ENCODE data around the gene CD22. TPM values are rescaled to one million over a fixed set of nuclear protein-coding genes. Genes with fewer than 3 reads are reported as not detected.
"Not testable (repeated sequence)": the region's sequence is repeated elsewhere in the genome, so short reads cannot be mapped to it uniquely, and the experiment has no call there.

Gene CD22
- total RNA-seq, 1 donor from 2014 or later, result 4.7 TPM

GRCh38 chr19:35352448-35353304 is 23.7 kb downstream of the CD22 start:
- H3K4me3 Mint-ChIP-seq, result no peak overlapping the region
- H3K4me1 Mint-ChIP-seq (ENCODE audit: low read depth), result peaks cover 25% of the 10 kb centered on the region
- peak; percentile 55 for DNase-seq (ENCODE audit: low spot score)
- H3K9me3 Mint-ChIP-seq, result no peaks in the 10 kb centered on the region
- peak overlapping the region; percentile 62 for H3K27ac Mint-ChIP-seq
- intact Hi-C loops (cut with micrococcal nuclease), result loop anchor here (1.0 to 2.0 kb wide), 4 partner anchors 52 to 240 kb away; no protein-coding TSS in a partner anchor
- peaks cover 2% of the 10 kb centered on the region for H3K27me3 Mint-ChIP-seq (ENCODE audit: insufficient read depth)
- H3K36me3 Mint-ChIP-seq (ENCODE audit: low read depth), result no peaks in the 10 kb centered on the region

GRCh38 chr19:35353635-35354034 is 24.6 kb downstream of the CD22 start:
- intact Hi-C loops (cut with micrococcal nuclease), result loop anchor here (1.0 to 2.0 kb wide), 2 partner anchors 51 to 142 kb away; no protein-coding TSS in a partner anchor
- Mint-ChIP-seq H3K27me3 (ENCODE audit: insufficient read depth) (peaks cover 2% of the 10 kb centered on the region), H3K4me1 (ENCODE audit: low read depth) (peaks cover 23% of the 10 kb centered on the region), H3K27ac (no peak overlapping the region), H3K36me3 (ENCODE audit: low read depth) (no peaks in the 10 kb centered on the region), H3K9me3 (no peaks in the 10 kb centered on the region), H3K4me3 (no peak overlapping the region)
- no peak for DNase-seq (ENCODE audit: low spot score)

GRCh38 chr19:35354898-35355297 is 25.9 kb downstream of the CD22 start:
- H3K27me3 Mint-ChIP-seq (ENCODE audit: insufficient read depth), result peaks cover 2% of the 10 kb centered on the region
- no peak for DNase-seq (ENCODE audit: low spot score)
- no peaks in the 10 kb centered on the region for H3K9me3 Mint-ChIP-seq
- no peaks in the 10 kb centered on the region for H3K36me3 Mint-ChIP-seq (ENCODE audit: low read depth)
- intact Hi-C loops (cut with micrococcal nuclease), result no loop called here
- H3K4me1 Mint-ChIP-seq (ENCODE audit: low read depth), result peaks cover 19% of the 10 kb centered on the region
- no peak overlapping the region for H3K27ac Mint-ChIP-seq
- H3K4me3 Mint-ChIP-seq, result no peak overlapping the region

- Mint-ChIP-seq H3K4me3 (no peak overlapping the region), H3K4me1 (ENCODE audit: low read depth) (peaks cover 19% of the 10 kb centered on the region), H3K27me3 (ENCODE audit: insufficient read depth) (peaks cover under 1% of the 10 kb centered on the region), H3K36me3 (ENCODE audit: low read depth) (no peaks in the 10 kb centered on the region), H3K9me3 (no peaks in the 10 kb centered on the region), H3K27ac (no peak overlapping the region)
- intact Hi-C loops (cut with micrococcal nuclease), result no loop called here
- no peak for DNase-seq (ENCODE audit: low spot score)
Observed at GRCh38 chr19:35355791-35356460, 26.9 kb downstream of the CD22 start.

GRCh38 chr19:35357867-35358573 is 29.0 kb downstream of the CD22 start, which contains the start of gene FFAR3:
Gene FFAR3 (plus strand): TSS chr19:35358460. CDS start chr19:35358891, 431 bp downstream.
- Mint-ChIP-seq H3K36me3 (ENCODE audit: low read depth) (no peaks in the 10 kb centered on the region), H3K27me3 (ENCODE audit: insufficient read depth) (peaks cover 8% of the 10 kb centered on the region), H3K9me3 (no peaks in the 10 kb centered on the region), H3K27ac (no peak within 1 kb of the TSS), H3K4me3 (no peak within 1 kb of the TSS), H3K4me1 (ENCODE audit: low read depth) (peaks cover 13% of the 10 kb centered on the region)
- DNase-seq (ENCODE audit: low spot score), result no peak
- intact Hi-C loops (cut with micrococcal nuclease), result no loop called here

GRCh38 chr19:35358834-35359233 is 29.8 kb downstream of the CD22 start:
- intact Hi-C loops (cut with micrococcal nuclease); H3K27ac Mint-ChIP-seq; H3K27me3 Mint-ChIP-seq (ENCODE audit: insufficient read depth); H3K9me3 Mint-ChIP-seq; H3K4me3 Mint-ChIP-seq; DNase-seq (ENCODE audit: low spot score); H3K36me3 Mint-ChIP-seq (ENCODE audit: low read depth): not testable (repeated sequence)
- H3K4me1 Mint-ChIP-seq (ENCODE audit: low read depth), result peaks cover 13% of the 10 kb centered on the region

GRCh38 chr19:35359395-35359794 is 30.4 kb downstream of the CD22 start:
- H3K4me3 Mint-ChIP-seq; H3K36me3 Mint-ChIP-seq (ENCODE audit: low read depth): not testable (repeated sequence)

GRCh38 chr19:35360081-35360480 is 31.1 kb downstream of the CD22 start:
- DNase-seq (ENCODE audit: low spot score); H3K36me3 Mint-ChIP-seq (ENCODE audit: low read depth); H3K4me3 Mint-ChIP-seq; H3K27me3 Mint-ChIP-seq (ENCODE audit: insufficient read depth); intact Hi-C loops (cut with micrococcal nuclease); H3K27ac Mint-ChIP-seq; H3K9me3 Mint-ChIP-seq: not testable (repeated sequence)
- peaks cover 13% of the 10 kb centered on the region for H3K4me1 Mint-ChIP-seq (ENCODE audit: low read depth)

More at GRCh38 chr19:35359395-35359794, 30.4 kb downstream of the CD22 start:
- intact Hi-C loops (cut with micrococcal nuclease); DNase-seq (ENCODE audit: low spot score); H3K27me3 Mint-ChIP-seq (ENCODE audit: insufficient read depth); H3K9me3 Mint-ChIP-seq; H3K27ac Mint-ChIP-seq: not testable (repeated sequence)
- peaks cover 13% of the 10 kb centered on the region for H3K4me1 Mint-ChIP-seq (ENCODE audit: low read depth)

GRCh38 chr19:35360880-35361420 is 32.0 kb downstream of the CD22 start:
- no peak overlapping the region for H3K4me3 Mint-ChIP-seq

GRCh38 chr19:35362261-35363000 is 33.4 kb downstream of the CD22 start:
- peaks cover 24% of the 10 kb centered on the region for H3K27me3 Mint-ChIP-seq (ENCODE audit: insufficient read depth)
- H3K27ac Mint-ChIP-seq, result no peak overlapping the region
- intact Hi-C loops (cut with micrococcal nuclease), result no loop called here
- DNase-seq (ENCODE audit: low spot score), result no peak
- no peaks in the 10 kb centered on the region for H3K36me3 Mint-ChIP-seq (ENCODE audit: low read depth)
- no peaks in the 10 kb centered on the region for H3K9me3 Mint-ChIP-seq
- H3K4me1 Mint-ChIP-seq (ENCODE audit: low read depth), result peaks cover 11% of the 10 kb centered on the region
- H3K4me3 Mint-ChIP-seq, result no peak overlapping the region

More at GRCh38 chr19:35360880-35361420, 32.0 kb downstream of the CD22 start:
- intact Hi-C loops (cut with micrococcal nuclease), result no loop called here
- H3K27me3 Mint-ChIP-seq (ENCODE audit: insufficient read depth), result peaks cover 10% of the 10 kb centered on the region
- H3K27ac Mint-ChIP-seq, result no peak overlapping the region
- H3K9me3 Mint-ChIP-seq, result no peaks in the 10 kb centered on the region
- no peaks in the 10 kb centered on the region for H3K36me3 Mint-ChIP-seq (ENCODE audit: low read depth)
- peaks cover 13% of the 10 kb centered on the region for H3K4me1 Mint-ChIP-seq (ENCODE audit: low read depth)
- no peak for DNase-seq (ENCODE audit: low spot score)

- Mint-ChIP-seq H3K9me3 (no peaks in the 10 kb centered on the region), H3K4me1 (ENCODE audit: low read depth) (peaks cover 4% of the 10 kb centered on the region), H3K27me3 (ENCODE audit: insufficient read depth) (peaks cover 26% of the 10 kb centered on the region), H3K36me3 (ENCODE audit: low read depth) (no peaks in the 10 kb centered on the region), H3K27ac (no peak overlapping the region), H3K4me3 (no peak overlapping the region)
- intact Hi-C loops (cut with micrococcal nuclease), result no loop called here
- DNase-seq (ENCODE audit: low spot score), result no peak
Observed at GRCh38 chr19:35363001-35363590, 34.1 kb downstream of the CD22 start.

Measured in activated T-helper 1 cell treated with anti-CD3 and anti-CD28 coated beads, Interleukin-12 subunit alpha, Interleukin-12 subunit beta, Interleukin-2, Interleukin-4 antibody, amounts not matched to agents 30 ng/mL and 10 ng/mL and 1 ng/mL, durations not matched to agents 14 hours and 24 hours and 36 hours (primary cell).